SK-N-SH treated with all-trans-retinoic acid at 6 μM for 48 hours (cell line): ENCODE data around the gene PREP.

Experiments used
- ATAC-seq: fragments of 200-7000 bp; cut with Tn5 transposase; 3 replicates; pipeline ENCODE4 v1.9.1; 2020; ENCODE audit warnings: mild to moderate bottlenecking, moderate library complexity
- ARNTL ChIP-seq: fragments of 450-650 bp; formaldehyde crosslinking; IDR thresholded peaks from 2 replicates; pipeline ENCODE4 v1.5.0; 2020; ENCODE audit warnings: low read depth, mild to moderate bottlenecking, moderate library complexity, borderline replicate concordance
- BACH2 ChIP-seq: fragments of 250-450 bp; sonication (Bioruptor Pico); IDR thresholded peaks from 2 replicates; pipeline ENCODE4 v1.9.0; 2021; ENCODE audit warnings: mild to moderate bottlenecking, borderline replicate concordance
- CSDC2 ChIP-seq: fragments of 250-450 bp; sonication (Bioruptor Pico); IDR thresholded peaks from 2 replicates; pipeline ENCODE4 v1.5.0; 2020; ENCODE audit warnings: mild to moderate bottlenecking, moderate library complexity
- CSRNP3 ChIP-seq: fragments of 250-450 bp; sonication (Bioruptor Pico); IDR thresholded peaks from 2 replicates; pipeline ENCODE4 v1.5.1; 2021; ENCODE audit warnings: mild to moderate bottlenecking, moderate library complexity
- ESRRG ChIP-seq: fragments of 250-450 bp; sonication (Bioruptor Pico); IDR thresholded peaks from 2 replicates; pipeline ENCODE4 v1.6.1; 2021; ENCODE audit warnings: mild to moderate bottlenecking
- GLIS3 ChIP-seq: fragments of 250-450 bp; sonication (Bioruptor Pico); IDR thresholded peaks from 2 replicates; pipeline ENCODE4 v1.5.0; 2020; ENCODE audit warnings: mild to moderate bottlenecking, moderate library complexity
- ISL1 ChIP-seq: fragments of 250-450 bp; sonication (Bioruptor Pico); IDR thresholded peaks from 2 replicates; pipeline ENCODE4 v2.1.2; 2022; ENCODE audit warnings: mild to moderate bottlenecking, moderate library complexity
- OSR1 ChIP-seq: fragments of 250-450 bp; sonication (Bioruptor Pico); IDR thresholded peaks from 2 replicates; pipeline ENCODE4 v1.8.0; 2022; ENCODE audit warnings: moderate library complexity, mild to moderate bottlenecking, inconsistent platforms
- PATZ1 ChIP-seq: fragments of 250-450 bp; sonication (Bioruptor Pico); IDR thresholded peaks from 2 replicates; pipeline ENCODE4 v1.8.0; 2020; ENCODE audit warnings: mild to moderate bottlenecking, moderate library complexity, borderline replicate concordance
- PPARA ChIP-seq: fragments of 250-450 bp; sonication (Bioruptor Pico); IDR thresholded peaks from 2 replicates; pipeline ENCODE4 v1.5.0; 2020; ENCODE audit warnings: mild to moderate bottlenecking, borderline replicate concordance
- RARB ChIP-seq: fragments of 250-450 bp; sonication (Bioruptor Pico); IDR thresholded peaks from 2 replicates; pipeline ENCODE4 v1.8.0; 2021; ENCODE audit warnings: mild to moderate bottlenecking, moderate library complexity
- SNAI2 ChIP-seq: fragments of 250-450 bp; sonication (Bioruptor Pico); IDR thresholded peaks from 2 replicates; pipeline ENCODE4 v1.5.0; 2020; ENCODE audit warnings: mild to moderate bottlenecking, moderate library complexity
- TCF4 ChIP-seq: fragments of 250-450 bp; sonication (Bioruptor Pico); IDR thresholded peaks from 2 replicates; pipeline ENCODE4 v1.8.0; 2021; ENCODE audit warnings: mild to moderate bottlenecking, moderate library complexity, borderline replicate concordance
- TOX ChIP-seq: fragments of 250-450 bp; sonication (Bioruptor Pico); IDR thresholded peaks from 2 replicates; pipeline ENCODE4 v1.8.0; 2021; ENCODE audit warnings: mild to moderate bottlenecking, moderate library complexity, borderline replicate concordance
- TSHZ2 ChIP-seq: fragments of 250-450 bp; sonication (Bioruptor Pico); IDR thresholded peaks from 2 replicates; pipeline ENCODE4 v1.5.0; 2020; ENCODE audit warnings: mild to moderate bottlenecking, moderate library complexity
- ZC3H10 ChIP-seq: fragments of 250-450 bp; sonication (Bioruptor Pico); IDR thresholded peaks from 2 replicates; pipeline ENCODE4 v1.5.1; 2021; ENCODE audit warnings: mild to moderate bottlenecking, moderate library complexity
- ZFP3 ChIP-seq: fragments of 250-450 bp; sonication (Bioruptor Pico); IDR thresholded peaks from 2 replicates; pipeline ENCODE4 v1.5.0; 2020; ENCODE audit warnings: mild to moderate bottlenecking, moderate library complexity
- ZFP30 ChIP-seq: fragments of 450-650 bp; formaldehyde crosslinking; IDR thresholded peaks from 2 replicates; pipeline ENCODE4 v1.5.0; 2022; ENCODE audit warnings: mild to moderate bottlenecking, moderate library complexity
- ZNF565 ChIP-seq: fragments of 450-650 bp; formaldehyde crosslinking; conservative IDR thresholded peaks from 2 replicates; pipeline ENCODE4 v1.5.0; 2020; ENCODE audit warnings: low read depth, mild to moderate bottlenecking, moderate library complexity
- ZNF70 ChIP-seq: fragments of 450-650 bp; formaldehyde crosslinking; IDR thresholded peaks from 2 replicates; pipeline ENCODE4 v1.5.0; 2020; ENCODE audit warnings: mild to moderate bottlenecking, moderate library complexity
- ZNF8 ChIP-seq: fragments of 450-650 bp; formaldehyde crosslinking; IDR thresholded peaks from 2 replicates; pipeline ENCODE4 v1.5.0; 2020; ENCODE audit warnings: mild to moderate bottlenecking, moderate library complexity
- TF ChIP-seq, protein P1 (sequence below): fragments of 250-450 bp; sonication (Bioruptor Pico); IDR thresholded peaks from 2 replicates; pipeline ENCODE4 v1.8.0; 2021; ENCODE audit warnings: low read depth, mild to moderate bottlenecking, moderate library complexity, borderline replicate concordance

Gene PREP

DNA sequence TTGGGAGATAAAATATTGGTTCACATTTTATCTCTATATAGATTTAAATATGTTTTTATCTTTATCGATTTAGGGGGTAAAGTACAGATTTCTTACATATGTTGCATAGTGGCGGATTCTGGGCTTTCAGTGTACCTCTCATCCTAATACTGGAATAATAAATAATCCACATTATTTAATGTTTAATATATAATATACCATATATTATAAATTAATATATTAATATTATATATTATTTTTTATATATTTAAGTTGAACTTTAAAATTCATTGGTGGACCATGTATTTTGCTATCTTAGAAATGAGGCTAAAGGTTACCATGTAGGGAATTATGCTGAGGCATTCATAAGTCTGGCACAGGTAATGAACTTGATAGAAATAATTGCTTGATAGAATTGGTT is 133.5 kb downstream of the PREP start:
- TF ChIP-seq ESRRG (no peak), GLIS3 (CRISPR knock-in tag) (no peak), OSR1 (CRISPR knock-in tag) (no peak), ZNF565 (CRISPR knock-in tag) (no peak), PPARA (CRISPR knock-in tag) (no peak), BACH2 (CRISPR knock-in tag) (no peak), ZNF70 (CRISPR knock-in tag) (no peak), PATZ1 (CRISPR knock-in tag) (no peak), TOX (CRISPR knock-in tag) (no peak), CSRNP3 (CRISPR knock-in tag) (no peak), CSDC2 (CRISPR knock-in tag) (no peak), ARNTL (no peak), ISL1 (CRISPR knock-in tag) (no peak), RARB (CRISPR knock-in tag) (no peak), TSHZ2 (no peak)
- TF ChIP-seq, protein P1, sequence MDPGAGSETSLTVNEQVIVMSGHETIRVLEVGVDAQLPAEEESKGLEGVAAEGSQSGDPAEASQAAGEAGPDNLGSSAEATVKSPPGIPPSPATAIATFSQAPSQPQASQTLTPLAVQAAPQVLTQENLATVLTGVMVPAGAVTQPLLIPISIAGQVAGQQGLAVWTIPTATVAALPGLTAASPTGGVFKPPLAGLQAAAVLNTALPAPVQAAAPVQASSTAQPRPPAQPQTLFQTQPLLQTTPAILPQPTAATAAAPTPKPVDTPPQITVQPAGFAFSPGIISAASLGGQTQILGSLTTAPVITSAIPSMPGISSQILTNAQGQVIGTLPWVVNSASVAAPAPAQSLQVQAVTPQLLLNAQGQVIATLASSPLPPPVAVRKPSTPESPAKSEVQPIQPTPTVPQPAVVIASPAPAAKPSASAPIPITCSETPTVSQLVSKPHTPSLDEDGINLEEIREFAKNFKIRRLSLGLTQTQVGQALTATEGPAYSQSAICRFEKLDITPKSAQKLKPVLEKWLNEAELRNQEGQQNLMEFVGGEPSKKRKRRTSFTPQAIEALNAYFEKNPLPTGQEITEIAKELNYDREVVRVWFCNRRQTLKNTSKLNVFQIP (CRISPR knock-in tag): no peak
- no peak for ATAC-seq

DNA sequence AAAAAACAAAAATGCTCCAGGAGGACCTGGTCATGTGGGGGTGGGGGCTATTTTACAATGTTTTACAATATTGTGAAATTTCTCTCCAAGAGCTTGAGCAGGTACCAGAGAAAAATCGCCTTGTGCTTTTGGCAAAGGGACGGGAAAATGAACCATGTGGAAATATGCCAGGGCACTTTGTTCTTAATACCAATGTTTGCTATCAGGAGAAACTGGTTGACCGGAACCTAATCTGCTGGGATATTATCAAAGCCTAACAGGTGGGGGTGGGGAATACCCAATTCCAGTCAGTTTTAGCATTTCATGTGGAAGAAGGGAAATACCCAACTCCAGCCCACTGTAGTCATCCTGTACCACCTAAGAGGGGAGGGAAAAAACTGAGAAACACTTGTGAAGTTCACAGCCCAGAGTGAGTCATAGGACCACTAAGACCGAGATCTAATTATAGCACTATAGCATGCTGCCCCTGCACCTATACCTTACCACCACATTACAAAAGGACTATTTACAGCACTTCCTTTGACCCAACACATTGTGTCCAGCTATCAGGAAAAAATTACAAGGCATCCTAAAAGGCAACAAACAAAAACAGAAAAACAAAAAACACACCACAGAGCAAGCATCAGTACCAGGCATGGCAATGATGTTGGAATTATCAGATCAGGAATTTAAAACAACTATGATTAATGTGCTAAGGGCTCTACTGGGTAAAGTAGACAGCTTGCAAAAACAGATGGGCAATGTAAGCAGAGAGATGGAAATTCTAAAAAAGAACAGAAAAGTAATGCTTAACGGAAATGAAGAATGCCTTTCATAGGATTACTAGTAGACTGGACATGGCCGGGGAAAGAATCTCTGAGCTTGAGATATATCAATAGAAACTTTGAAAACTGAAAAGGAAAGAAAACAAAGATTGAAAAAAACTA is 138.9 kb downstream of the PREP start:
- ATAC-seq: no peak
- TF ChIP-seq SNAI2 (CRISPR knock-in tag) (no peak), CSDC2 (CRISPR knock-in tag) (no peak), CSRNP3 (CRISPR knock-in tag) (no peak), BACH2 (CRISPR knock-in tag) (no peak), ZNF8 (CRISPR knock-in tag) (no peak), ZNF70 (CRISPR knock-in tag) (no peak), ESRRG (no peak), ZC3H10 (CRISPR knock-in tag) (no peak), OSR1 (CRISPR knock-in tag) (no peak), GLIS3 (CRISPR knock-in tag) (no peak), ZFP3 (CRISPR knock-in tag) (no peak), TCF4 (CRISPR knock-in tag) (no peak), TOX (CRISPR knock-in tag) (no peak), ARNTL (no peak), ZFP30 (CRISPR knock-in tag) (no peak), TSHZ2 (no peak)
- TF ChIP-seq, protein P1 (CRISPR knock-in tag): no peak
